Fibroblast of pulmonary artery (primary cell): ENCODE results near the gene MET.

Experiments used
- DNase-seq: peaks from one replicate; pipeline ENCODE4 v3.0.0-alpha.2; 2010; ENCODE audit warnings: low read depth
- H3K4me3 ChIP-seq: replicated peaks from 2 replicates; pipeline ENCODE4 v1.5.1; 2011; ENCODE audit warnings: low read depth, mild to moderate bottlenecking, control low read depth, low read length, moderate library complexity
- TF ChIP-seq, protein P1 (sequence below): IDR thresholded peaks from 2 replicates; pipeline ENCODE4 v1.5.1; 2011; ENCODE audit warnings: mild to moderate bottlenecking, control low read depth, low read length, inconsistent platforms; ENCODE audit errors: missing control alignments

The MET gene

DNA sequence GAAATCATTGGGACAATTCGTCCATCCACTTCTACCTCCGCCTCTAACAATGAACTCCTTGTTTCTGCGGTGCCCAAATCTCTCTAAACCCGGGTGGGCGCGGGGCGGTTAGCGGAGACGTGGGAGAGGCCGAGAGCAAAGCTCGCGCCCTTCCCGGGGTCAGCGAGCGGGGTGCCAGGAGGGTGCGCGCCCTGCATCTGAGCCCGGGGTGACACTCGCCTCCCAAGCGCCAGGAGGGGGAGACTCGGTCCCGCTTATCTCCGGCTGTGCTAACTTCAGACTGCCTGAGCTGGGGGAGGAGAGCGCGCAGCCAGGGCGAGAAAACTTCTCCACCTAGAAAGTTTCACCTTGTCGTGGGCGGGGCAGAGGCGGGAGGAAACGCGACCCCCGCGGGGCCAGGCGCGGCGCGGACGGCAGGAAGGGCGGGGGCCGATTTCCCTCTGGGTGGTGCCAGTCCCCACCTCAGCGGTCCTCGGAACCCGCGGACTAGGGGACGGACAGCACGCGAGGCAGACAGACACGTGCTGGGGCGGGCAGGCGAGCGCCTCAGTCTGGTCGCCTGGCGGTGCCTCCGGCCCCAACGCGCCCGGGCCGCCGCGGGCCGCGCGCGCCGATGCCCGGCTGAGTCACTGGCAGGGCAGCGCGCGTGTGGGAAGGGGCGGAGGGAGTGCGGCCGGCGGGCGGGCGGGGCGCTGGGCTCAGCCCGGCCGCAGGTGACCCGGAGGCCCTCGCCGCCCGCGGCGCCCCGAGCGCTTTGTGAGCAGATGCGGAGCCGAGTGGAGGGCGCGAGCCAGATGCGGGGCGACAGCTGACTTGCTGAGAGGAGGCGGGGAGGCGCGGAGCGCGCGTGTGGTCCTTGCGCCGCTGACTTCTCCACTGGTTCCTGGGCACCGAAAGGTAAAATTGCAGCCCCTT lies at the start of gene MET:
MET (plus strand) TSS at position 516 of the 915 bp plus-strand sequence. CDS start 26,889 bp downstream, outside the sequence.
- peak within 1 kb of the TSS; percentile 69 for H3K4me3 ChIP-seq
- peak; percentile 73 for DNase-seq
- TF ChIP-seq, protein P1, sequence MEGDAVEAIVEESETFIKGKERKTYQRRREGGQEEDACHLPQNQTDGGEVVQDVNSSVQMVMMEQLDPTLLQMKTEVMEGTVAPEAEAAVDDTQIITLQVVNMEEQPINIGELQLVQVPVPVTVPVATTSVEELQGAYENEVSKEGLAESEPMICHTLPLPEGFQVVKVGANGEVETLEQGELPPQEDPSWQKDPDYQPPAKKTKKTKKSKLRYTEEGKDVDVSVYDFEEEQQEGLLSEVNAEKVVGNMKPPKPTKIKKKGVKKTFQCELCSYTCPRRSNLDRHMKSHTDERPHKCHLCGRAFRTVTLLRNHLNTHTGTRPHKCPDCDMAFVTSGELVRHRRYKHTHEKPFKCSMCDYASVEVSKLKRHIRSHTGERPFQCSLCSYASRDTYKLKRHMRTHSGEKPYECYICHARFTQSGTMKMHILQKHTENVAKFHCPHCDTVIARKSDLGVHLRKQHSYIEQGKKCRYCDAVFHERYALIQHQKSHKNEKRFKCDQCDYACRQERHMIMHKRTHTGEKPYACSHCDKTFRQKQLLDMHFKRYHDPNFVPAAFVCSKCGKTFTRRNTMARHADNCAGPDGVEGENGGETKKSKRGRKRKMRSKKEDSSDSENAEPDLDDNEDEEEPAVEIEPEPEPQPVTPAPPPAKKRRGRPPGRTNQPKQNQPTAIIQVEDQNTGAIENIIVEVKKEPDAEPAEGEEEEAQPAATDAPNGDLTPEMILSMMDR: peak; percentile 48

DNA sequence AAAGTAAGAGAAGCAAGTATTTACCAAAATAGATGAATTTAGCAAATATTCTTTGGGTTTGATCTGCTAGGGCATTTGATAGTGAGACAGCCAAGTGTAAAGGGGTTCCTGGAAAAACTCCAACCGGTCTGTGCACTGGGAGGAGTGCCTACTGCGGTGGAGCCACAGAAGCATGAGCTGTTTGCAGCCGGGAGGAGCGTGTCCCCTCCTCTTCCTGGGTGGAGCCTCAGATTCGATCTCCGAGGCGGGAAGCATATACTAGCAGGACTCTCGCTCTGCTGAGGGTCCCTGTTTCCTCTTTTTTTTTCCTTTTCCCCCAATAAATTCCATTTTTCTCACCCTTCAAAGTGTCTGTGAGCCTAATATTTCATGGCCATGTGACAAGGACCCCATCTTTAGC lies 45.1 kb upstream of the MET start:
- TF ChIP-seq, protein P1: no peak
- DNase-seq: no peak
- no peak overlapping the region for H3K4me3 ChIP-seq

DNA sequence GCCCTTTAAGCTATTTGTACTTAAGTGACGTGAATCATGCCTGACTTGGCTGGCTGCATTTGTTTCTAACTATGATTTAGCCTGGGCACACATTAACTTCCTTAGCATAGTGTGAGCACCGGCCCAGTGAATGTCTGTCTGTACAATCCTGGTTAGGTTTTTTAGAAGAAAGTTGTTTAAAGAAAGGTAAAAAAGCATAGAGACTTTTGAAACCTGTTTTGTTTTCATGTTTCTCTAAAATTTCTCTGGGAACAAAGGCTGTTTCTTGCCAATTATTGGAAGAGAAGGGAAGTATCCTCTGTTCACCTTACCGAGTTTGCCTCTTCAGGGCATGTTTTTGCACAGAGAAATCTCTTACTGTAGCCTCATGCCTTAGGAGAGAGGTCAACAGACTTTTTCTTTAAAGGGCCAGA lies 42.9 kb upstream of the MET start:
- H3K4me3 ChIP-seq: no peak overlapping the region
- TF ChIP-seq, protein P1: no peak
- DNase-seq: peak; percentile 31

DNA sequence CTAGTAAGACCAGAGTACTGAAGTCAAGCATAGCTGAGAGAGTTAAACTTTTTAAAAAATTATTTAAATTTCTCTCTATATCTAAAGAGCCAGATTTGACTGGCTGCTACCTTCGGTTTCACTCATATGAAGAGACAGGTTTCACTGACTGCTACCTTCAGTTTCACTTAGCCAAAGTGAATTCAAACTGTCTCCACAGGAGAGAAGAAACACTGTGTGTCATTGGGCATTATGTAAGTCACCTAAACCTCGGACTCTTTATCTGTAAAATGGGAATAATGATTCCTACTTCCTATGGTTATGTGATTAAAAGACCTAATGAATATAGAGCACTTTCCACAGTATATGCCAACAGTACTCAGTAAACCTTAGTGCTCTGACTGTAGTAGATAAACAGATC lies 41.6 kb upstream of the MET start:
- H3K4me3 ChIP-seq: no peak overlapping the region
- DNase-seq: no peak
- TF ChIP-seq, protein P1: no peak

DNA sequence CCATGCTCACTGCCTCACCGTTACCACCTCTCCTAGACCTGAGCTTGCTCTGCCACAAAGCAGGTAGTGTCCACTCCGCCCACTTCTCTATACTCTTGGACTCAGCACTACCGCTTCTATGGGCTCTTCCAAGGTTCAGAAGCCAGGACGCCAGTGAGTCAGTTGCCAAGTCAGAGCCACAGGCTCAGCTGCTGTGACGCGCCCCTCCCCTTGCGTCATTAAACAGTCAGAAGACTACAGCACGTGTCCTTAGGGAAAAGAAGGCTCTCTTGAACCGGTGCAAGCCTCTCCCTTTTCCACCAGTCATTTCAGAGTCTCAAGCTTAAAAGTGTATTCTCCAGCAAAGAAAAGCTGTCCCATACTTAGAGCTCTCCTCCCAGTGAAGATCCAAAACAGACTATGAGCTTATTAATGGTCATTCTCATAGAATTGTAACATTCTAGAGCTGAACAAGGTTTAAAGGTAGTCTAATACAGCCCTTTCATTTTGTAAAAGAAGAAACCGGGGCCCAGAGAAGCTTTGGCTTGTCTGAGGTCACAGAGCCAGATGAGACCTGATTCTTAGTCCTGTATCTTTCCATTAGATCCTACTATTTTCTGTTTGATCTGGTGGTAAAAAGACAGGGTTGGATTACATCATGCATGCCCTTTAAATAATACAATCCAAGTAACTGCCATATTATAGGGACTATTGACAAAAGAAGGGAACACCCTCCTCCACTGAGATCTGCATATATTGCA lies 40.9 kb upstream of the MET start:
- TF ChIP-seq, protein P1: no peak
- H3K4me3 ChIP-seq: no peak overlapping the region
- peak; percentile 76 for DNase-seq

DNA sequence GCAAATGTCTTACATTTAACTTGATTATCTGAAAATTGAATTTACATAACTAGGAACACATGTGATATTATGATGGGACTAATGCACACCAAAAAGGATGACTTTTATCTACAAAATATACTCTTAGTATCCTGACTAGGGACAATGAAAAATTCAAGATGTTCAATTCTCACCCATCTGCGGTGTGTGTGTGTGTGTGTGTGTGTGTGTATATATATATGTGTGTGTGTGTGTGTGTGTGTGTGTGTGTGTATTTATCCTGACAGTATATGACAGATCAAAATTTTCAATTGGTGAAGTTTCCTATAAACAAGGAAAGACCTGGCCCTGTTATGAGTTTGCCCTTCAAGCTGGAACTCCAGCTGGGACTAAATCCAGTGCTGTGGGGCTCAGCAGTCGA lies 40.3 kb upstream of the MET start:
- DNase-seq: no peak
- no peak overlapping the region for H3K4me3 ChIP-seq
- TF ChIP-seq, protein P1: no peak
